Type B pancreatic cell (in vitro differentiated cells): ENCODE results near the gene CDH12. TPM values are rescaled to one million over a fixed set of nuclear protein-coding genes. Genes with fewer than 3 reads are reported as not detected.
"Not testable (repeated sequence)": the region's sequence is repeated elsewhere in the genome, so short reads cannot be mapped to it uniquely, and the experiment has no call there.

Experiments
- DNase-seq: peaks from one replicate; pipeline ENCODE4 v3.0.0; 2021; ENCODE audit warnings: mixed read lengths; ENCODE audit not compliant: unreplicated experiment; ENCODE audit errors: extremely low spot score
- H3K27ac Mint-ChIP-seq: 2 replicates; pipeline ENCODE4 v1.8.0; 2021; ENCODE audit warnings: mild to moderate bottlenecking, mixed read lengths
- H3K27me3 Mint-ChIP-seq: 2 replicates; pipeline ENCODE4 v1.8.0; 2021; ENCODE audit warnings: mixed read lengths
- H3K36me3 Mint-ChIP-seq: 2 replicates; pipeline ENCODE4 v1.8.0; 2021; ENCODE audit warnings: mixed read lengths
- H3K4me1 Mint-ChIP-seq: one replicate; pipeline ENCODE4 v1.8.0; 2021; ENCODE audit warnings: mixed read lengths; ENCODE audit not compliant: unreplicated experiment
- H3K4me3 Mint-ChIP-seq: 2 replicates; pipeline ENCODE4 v1.8.0; 2021; ENCODE audit warnings: mild to moderate bottlenecking, mixed read lengths
- H3K9me3 Mint-ChIP-seq: 2 replicates; pipeline ENCODE4 v1.8.0; 2021; ENCODE audit warnings: mixed read lengths
- total RNA-seq: library from RNA; stranded (reverse); gene quantifications from 2 replicates; pipeline ENCODE4 v1.2.1, GENCODE V29; 2021; ENCODE audit warnings: low replicate concordance
- TF ChIP-seq, protein P1 (sequence below): fragments of 200-600 bp; sonication (generic); conservative IDR thresholded peaks from 2 replicates; pipeline ENCODE4 v1.5.0; 2021; ENCODE audit warnings: antibody characterized with exemption, mild to moderate bottlenecking

The CDH12 gene
- total RNA-seq, 1 donor from 2014 or later: 10.2 TPM

DNA sequence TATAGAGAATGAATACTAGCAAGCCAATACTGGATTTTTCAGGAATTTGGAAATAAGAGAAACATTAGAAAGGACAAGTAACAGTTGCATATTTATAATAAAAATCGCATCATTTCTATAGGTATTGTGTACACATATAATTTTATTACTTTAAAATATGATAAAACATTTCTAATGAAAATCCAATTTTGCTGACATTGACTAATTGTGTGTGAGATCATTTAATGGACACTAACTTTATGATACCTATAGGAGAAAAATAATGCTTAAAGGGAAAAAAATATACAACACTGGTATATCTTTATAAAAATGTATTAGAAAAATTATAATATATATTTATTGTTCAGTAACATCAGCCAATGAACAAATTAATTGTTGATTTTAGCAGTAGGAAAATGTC is 557.3 kb downstream of the CDH12 start:
- Mint-ChIP-seq H3K9me3 (peaks cover 6% of the 10 kb centered on the region), H3K4me1 (no peaks in the 10 kb centered on the region), H3K4me3 (no peak overlapping the region), H3K36me3 (no peaks in the 10 kb centered on the region), H3K27me3 (no peaks in the 10 kb centered on the region), H3K27ac (no peak overlapping the region)
- DNase-seq: no peak
- TF ChIP-seq, protein P1, sequence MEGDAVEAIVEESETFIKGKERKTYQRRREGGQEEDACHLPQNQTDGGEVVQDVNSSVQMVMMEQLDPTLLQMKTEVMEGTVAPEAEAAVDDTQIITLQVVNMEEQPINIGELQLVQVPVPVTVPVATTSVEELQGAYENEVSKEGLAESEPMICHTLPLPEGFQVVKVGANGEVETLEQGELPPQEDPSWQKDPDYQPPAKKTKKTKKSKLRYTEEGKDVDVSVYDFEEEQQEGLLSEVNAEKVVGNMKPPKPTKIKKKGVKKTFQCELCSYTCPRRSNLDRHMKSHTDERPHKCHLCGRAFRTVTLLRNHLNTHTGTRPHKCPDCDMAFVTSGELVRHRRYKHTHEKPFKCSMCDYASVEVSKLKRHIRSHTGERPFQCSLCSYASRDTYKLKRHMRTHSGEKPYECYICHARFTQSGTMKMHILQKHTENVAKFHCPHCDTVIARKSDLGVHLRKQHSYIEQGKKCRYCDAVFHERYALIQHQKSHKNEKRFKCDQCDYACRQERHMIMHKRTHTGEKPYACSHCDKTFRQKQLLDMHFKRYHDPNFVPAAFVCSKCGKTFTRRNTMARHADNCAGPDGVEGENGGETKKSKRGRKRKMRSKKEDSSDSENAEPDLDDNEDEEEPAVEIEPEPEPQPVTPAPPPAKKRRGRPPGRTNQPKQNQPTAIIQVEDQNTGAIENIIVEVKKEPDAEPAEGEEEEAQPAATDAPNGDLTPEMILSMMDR: no peak

DNA sequence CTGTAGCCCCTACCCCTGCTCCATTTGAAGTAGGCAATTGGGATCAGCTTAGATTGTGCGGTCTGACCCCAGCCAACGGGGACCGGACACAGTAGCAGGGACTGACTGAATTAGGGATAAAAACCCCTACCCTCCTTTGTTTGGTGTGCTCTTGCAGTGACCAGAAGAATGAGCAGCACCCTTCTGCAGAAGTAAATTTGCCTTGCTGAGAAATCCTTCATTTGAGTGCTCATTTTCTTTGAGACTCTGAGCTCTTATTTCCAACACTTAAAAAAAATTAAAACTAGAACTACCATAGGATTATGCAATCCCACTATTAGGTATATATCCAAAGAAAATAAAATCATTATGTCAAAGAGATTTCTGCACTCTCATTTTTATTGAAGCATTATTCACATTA is 560.0 kb downstream of the CDH12 start:
- DNase-seq: no peak
- H3K9me3 Mint-ChIP-seq: peaks cover 6% of the 10 kb centered on the region
- H3K27me3 Mint-ChIP-seq: no peaks in the 10 kb centered on the region
- no peaks in the 10 kb centered on the region for H3K4me1 Mint-ChIP-seq
- no peak overlapping the region for H3K27ac Mint-ChIP-seq
- H3K4me3 Mint-ChIP-seq: no peak overlapping the region
- H3K36me3 Mint-ChIP-seq: no peaks in the 10 kb centered on the region
- TF ChIP-seq, protein P1: no peak

DNA sequence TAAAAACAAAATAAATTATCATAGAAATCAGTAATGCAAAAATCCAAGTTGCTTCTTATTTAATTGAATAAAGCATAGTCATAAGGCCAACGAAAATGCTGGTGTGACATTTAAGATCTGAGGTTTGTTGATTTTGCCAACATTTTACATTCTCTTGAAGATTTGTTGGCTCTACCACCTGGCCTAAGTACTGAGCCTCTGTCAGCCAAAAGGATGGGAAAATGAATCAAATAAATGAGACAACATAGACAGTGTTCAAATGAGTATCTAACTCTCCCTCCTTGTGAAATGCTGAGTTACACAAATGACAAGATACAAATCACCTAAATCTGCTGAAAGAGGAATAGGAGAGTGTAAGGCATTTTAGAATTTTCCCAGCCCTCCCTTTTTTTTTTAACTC is 575.0 kb downstream of the CDH12 start:
- no peaks in the 10 kb centered on the region for H3K4me1 Mint-ChIP-seq
- no peaks in the 10 kb centered on the region for H3K36me3 Mint-ChIP-seq
- DNase-seq: no peak
- H3K4me3 Mint-ChIP-seq: no peak overlapping the region
- H3K27ac Mint-ChIP-seq: no peak overlapping the region
- TF ChIP-seq, protein P1: no peak
- no peaks in the 10 kb centered on the region for H3K9me3 Mint-ChIP-seq
- H3K27me3 Mint-ChIP-seq: peaks cover 5% of the 10 kb centered on the region

DNA sequence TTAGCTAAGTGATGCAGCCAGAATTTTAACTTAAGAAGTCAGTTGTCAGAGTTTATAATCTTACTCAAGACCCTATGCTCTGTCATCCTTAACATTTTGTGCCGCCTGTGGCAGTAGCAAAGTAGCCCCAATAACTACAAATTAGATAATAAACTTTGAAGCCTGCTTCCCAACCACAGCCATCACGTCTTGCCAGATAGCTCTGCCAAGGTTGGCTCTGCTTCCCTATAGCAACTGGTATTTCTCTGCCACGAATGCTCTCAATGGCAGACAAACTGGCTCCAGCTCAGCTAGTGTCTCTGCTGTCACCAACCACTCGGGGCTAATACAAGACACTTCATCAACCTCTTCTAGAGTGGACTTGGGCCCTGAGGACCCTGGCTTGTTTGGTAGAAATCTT is 576.1 kb downstream of the CDH12 start:
- TF ChIP-seq, protein P1: no peak
- Mint-ChIP-seq H3K9me3 (no peaks in the 10 kb centered on the region), H3K27ac (no peak overlapping the region), H3K4me1 (no peaks in the 10 kb centered on the region), H3K36me3 (no peaks in the 10 kb centered on the region), H3K27me3 (no peaks in the 10 kb centered on the region), H3K4me3 (no peak overlapping the region)
- DNase-seq: no peak

DNA sequence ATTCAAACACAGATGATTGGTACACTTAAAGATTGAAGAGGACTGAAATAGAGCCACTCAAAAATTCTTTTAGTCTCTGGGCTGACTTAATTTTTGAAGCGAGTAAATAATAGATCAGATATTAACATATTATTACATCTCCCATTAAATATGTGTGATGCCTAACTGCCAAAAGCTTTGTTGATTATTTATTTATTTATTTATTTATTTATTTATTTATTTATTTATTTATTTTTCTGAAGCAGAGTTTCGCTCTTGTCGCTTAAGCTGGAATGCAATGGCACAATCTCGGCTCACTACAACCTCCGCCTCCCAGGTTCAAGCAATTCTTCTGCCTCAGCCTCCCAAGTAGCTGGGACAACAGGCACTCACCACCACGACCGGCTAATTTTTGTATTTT is 587.3 kb downstream of the CDH12 start:
- H3K4me3 Mint-ChIP-seq, H3K36me3 Mint-ChIP-seq, H3K9me3 Mint-ChIP-seq, H3K27me3 Mint-ChIP-seq, H3K4me1 Mint-ChIP-seq, DNase-seq, H3K27ac Mint-ChIP-seq: not testable (repeated sequence)

DNA sequence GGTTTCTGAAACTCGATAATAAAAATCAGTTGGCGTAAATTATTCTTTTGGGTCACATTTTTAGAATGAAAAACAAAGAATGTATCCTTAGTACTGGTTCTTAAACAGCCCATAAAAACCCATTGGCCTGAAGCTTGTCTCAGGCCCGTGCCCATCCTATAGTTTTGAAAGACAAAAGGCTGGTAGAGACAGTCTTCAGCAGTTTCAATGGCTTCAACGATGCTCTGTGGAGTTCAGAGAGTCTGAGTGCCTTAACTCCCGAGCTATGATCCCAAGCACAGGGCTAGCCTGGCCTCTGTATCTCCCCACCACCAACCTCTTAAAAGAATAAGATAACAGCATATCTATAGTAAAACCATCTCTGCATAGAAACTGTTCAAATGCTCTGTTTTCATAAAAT is 595.0 kb downstream of the CDH12 start:
- DNase-seq: no peak
- no peaks in the 10 kb centered on the region for H3K27me3 Mint-ChIP-seq
- H3K4me3 Mint-ChIP-seq: no peak overlapping the region
- H3K4me1 Mint-ChIP-seq: no peaks in the 10 kb centered on the region
- H3K36me3 Mint-ChIP-seq: no peaks in the 10 kb centered on the region
- peaks cover under 1% of the 10 kb centered on the region for H3K9me3 Mint-ChIP-seq
- H3K27ac Mint-ChIP-seq: no peak overlapping the region
- TF ChIP-seq, protein P1: no peak
